Dedifferentiated amniotic fluid mesenchymal stem cell (primary cell): ENCODE data around the gene BBS1.

Experiments used
- DNase-seq: peaks from one replicate; pipeline ENCODE4 v3.0.0-alpha.2; 2016; ENCODE audit errors: extremely low spot score

The BBS1 gene

DNA sequence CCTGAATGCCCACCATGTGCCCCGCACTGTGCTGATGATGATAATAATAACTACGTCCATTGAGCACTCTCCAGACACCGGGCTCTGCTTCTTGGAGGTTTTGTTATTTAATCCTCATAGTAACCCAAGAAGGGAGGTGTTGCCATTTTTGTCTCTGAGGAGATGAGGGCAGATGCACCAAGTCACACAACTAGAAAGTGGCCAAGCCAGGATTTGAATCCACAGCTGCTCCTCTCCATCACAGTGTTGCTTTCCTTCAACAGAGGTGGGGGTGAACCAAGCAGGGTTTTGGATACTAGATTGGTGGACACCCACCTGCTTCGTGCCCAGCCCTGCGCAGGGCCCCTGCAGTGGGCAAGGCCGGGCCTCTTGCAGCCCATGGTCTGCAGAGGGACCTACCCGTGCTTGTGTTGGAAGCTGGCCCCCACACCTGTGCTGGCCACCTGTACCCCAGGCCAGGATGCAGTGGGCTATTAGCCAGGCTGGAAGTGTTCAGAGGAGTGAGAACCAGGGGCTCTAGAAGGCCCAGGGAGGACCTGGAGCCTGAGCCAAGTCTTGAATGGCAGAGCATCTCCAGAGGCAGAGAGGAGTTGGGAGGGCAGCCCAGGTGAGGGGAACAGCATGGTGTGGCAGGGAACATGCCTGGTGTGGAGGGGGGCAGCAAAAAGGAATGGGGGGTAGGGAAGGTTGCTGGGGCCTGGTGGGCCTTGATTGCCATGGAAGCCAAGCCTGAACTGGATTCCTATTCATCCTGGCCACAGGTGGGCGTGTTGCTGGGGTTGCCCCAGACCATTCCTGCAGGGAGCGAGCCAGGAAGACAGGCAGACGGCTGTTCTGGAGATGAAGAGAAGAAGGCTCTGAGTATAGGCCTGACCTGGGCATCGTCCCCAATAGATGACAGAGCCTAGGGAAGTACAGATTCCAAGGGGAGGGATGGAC is 32.9 kb upstream of the BBS1 start:
- no peak for DNase-seq

DNA sequence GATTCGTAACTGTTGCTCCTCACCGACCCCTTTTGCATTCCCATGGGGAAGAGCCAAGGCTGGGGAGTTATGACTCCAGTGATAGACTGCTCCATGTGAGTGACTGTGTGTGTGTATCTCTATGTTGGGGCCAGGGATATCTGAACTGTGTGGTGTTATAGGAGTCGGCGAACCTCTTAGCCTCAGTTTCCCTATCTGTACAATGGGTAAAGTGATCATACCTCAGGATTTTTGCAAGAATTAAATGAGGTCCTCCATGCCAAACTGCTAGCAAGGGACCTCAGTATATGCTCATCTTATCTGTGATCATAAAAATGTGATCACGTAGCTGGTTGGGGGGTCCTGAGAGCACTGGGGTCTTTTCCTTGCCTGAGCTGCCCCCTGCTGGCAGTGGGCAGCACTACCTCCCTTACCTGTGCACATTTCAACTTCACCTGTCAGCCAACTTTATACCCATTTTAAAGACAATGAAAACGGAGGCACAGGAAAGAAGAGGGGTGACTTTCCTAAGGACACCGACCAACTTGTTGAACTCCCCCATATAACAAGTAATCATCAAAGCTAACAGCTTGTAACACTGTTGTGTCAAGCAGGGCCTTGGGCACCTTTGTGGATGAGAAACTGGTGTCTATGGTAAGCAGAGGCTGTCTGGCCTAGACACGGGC is 31.6 kb upstream of the BBS1 start:
- DNase-seq, result no peak

DNA sequence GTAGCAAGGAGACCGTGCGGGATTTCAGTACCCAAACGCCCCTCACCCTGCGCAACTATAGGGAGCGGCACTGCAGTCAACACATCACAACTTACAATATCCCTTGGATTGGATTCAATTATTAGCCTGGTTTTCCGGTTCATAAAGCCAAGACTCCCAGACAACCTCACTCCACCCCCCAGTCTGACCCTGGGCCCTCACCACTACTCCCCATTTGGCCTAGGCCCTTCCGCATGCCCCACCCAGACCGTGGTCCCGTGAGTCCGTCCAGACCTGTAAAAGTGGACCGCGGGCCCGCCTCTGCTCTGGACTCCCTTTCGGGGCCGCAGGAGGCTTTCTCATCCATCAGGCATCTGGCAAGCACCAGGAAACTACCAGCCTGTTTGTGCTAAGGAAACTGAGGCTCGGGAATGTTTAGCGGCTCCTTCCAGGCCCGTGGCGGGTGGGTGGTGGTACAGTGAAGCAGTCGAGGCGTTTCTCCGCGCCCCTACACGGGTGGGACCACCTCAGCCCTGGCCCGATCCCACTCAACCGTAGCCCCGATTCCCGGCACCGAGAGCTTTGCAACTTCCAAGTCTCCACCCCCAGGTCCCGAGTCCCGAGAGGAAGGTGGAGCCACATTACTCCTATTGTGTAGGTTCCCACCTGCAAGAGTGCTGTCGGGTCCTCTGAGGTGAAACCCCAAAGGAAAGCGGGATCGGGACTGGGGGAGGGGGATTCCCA is 30.9 kb upstream of the BBS1 start:
- no peak for DNase-seq

DNA sequence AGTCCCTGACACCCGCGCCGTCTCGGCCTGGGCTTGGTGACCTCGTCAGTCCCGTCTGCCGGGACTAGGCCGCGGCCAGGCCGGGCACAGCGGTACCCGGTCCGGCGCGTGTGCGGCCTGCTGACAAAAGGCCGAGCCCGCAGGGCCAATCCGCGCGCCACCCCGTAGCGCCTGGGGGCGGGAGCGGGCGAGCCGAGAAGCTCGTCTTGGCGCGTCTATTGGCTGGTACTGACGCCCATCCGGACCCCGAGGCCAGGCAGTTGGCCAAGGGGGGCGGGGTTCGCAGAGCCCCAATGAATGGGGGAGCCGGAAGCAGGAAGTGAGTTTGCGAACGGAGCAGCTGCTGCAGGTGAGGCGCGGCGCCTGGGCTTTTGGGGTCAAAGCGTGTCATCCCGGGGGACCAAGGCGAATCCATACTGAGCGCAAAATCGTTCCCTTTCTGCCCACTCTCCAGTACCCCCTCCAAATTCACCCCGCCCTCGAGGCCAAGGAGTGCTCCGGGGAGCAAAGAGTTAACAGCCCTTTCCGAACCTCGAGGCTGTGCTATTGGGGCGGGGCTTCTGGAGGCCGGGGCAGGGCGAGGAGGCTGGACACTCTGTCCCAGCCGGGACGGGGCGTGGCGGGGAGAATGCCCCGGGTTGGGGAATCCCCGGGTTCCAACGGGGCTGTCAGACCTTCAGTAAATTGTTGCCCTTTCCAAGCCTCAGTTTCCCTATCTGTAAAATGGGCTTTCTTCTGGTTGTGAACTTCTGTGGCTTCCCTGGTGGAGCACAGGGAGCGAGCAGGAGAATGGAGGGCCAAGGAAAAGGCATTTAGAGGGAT is 30.1 kb upstream of the BBS1 start, which contains the start of gene DPP3:
Gene DPP3 (plus strand): TSS at position 318 of the 822 bp plus-strand sequence. CDS start 1,767 bp downstream, outside the sequence.
- peak; percentile 95 for DNase-seq

DNA sequence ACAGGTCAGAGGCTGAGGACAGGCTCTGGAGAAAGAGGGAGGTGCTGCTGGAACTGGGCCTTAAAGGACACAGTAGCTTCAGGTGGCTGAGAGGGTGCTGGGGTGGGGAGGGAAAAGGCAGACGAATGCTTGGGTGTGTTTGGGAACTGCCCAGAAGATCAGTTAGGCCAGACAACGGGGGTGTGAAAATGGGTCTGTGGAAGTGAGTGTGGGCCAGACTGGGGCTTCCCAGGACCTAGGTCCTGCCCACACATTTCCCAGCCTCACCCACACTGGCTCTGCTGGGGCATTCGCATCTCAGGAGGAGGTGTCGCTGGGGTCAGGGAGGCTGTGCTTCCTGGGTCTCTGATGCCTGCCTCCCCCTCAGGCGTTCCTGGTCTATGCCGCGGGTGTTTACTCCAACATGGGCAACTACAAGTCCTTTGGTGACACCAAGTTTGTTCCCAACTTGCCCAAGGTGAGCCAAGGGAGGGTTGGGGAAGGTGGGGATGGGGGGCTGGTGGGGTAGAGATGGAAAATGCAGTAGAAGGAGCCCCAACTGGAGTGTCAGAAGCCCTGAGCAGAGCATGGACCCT is 25.5 kb upstream of the BBS1 start:
- DNase-seq, result no peak

DNA sequence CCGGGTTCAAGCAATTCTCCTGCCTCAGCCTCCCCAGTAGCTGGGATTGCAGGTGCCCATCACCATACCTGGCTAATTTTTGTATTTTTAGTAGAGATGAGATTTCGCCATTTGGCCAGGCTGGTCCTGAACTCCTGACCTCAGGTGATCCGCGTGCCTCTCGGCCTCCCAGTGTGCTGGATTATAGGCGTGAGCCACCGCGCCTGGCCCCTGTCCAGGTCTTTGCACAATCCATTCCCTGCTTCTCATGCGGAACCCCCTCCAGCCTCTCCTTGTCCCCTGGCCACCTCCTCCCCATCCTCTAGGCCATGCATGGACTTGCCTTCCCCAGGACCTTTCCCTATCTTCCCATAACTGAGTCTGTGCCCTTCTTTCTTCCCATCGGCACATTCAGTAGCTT is 21.5 kb upstream of the BBS1 start:
- DNase-seq, result no peak

DNA sequence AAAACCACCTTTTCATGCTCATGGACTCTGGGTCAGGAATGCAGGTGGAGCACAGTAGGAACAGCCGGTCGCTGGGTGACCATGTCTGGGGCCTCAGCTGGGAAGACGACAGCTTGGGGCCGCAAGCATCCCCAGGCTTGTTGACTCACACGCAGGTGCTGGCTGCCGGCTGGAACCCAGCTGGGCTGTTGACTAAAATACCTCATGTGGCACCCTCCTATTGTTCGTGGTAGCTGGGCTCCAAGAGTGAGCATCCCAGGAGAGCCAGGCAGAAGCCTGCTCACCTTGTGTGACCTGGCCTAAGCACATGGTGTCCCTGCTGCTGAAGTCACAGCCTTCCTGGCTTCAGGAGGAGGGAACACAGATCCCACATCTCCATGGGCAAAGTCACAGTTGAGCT is 20.8 kb upstream of the BBS1 start:
- no peak for DNase-seq

DNA sequence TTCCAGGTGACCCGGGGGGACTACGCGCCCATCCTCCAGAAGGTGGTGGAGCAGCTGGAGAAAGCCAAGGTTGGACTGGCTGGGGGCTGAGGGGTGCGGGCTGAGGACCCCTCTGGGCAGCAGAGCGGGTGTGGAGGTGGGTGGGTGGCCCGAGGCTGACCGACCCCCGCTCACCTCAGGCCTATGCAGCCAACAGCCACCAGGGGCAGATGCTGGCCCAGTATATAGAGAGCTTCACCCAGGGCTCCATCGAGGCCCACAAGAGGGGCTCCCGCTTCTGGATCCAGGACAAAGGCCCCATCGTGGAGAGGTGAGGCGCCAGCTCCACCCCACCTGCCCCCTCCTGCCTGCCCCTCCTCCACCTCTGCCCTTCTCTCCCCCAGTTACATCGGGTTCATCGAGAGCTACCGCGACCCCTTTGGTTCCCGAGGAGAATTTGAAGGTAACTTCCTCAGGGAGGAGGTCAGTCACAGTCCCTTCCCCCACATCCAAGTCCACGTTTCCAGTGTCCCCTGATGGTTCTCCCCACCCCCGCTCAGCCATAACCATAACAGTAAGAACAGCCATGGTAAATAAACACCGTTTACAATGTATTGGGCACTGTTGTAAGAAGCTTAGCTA is 19.0 kb upstream of the BBS1 start:
- no peak for DNase-seq

DNA sequence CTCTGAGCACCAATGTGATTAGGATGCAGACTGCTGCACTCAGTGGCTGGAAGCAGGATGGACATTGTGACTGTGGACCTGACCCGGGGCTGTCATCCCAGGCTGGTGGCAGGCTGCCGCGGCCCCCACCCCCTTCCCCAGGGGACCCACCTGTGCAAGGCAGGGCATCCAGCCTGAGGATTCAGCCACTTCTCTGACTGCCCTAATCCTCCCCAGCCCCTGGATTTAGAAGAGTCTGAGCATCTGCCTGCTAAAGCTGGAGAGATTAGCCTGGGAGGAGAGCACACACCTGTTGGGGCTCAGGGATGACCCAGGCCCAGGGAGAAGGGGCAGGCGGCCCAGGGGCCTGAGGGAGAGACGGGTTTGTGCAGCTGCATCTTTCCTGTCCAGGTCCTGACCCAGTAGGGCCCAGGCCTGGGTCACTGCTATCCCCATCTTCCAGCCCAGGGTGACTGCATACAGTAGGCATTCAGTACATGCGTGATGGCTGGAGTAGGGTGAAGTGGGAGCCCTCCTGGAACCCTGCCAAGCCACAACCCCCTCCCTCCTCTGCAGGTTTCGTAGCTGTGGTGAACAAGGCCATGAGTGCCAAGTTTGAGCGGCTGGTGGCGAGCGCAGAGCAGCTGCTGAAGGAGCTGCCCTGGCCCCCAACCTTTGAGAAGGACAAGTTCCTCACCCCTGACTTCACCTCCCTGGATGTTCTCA is 18.1 kb upstream of the BBS1 start:
- no peak for DNase-seq

DNA sequence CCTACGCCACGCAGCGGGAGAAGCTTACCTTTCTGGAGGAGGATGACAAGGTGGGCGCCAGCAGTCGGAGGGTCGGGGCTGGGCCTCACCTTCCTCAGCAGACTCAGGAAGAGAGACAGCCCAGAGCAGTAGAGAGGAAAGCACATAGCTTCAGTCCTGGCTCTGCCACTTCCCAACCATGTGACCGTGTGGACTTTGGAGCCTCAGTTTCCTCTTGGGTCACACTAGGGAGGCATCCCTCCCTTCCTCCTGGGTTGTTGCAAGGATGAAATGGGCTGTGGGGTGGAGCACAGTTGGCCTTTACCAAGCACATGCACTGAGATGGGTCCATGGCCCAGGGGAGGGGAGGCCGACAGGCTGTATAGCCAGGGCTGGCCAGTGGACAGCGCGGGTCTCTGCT is 17.3 kb upstream of the BBS1 start:
- DNase-seq, result no peak

DNA sequence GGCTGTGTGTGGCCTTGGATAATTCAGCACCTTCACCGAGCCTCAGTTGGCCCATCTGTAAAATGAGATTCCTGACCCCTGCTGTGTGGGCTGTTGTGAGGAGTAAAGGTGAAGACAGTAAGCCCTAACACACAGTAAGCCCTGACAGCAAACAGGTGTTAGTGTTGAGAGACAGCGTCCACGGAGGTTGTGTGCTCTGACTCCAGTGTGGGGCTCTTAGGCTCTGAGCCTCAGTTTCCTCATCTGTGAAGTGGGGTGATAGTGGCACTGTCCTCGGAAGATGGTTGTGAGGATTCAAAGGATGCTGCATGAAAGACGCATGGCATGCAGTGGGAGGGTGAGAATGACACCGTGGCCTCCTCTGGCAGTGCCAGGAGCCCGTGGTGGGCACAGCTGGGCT is 16.0 kb upstream of the BBS1 start:
- no peak for DNase-seq

DNA sequence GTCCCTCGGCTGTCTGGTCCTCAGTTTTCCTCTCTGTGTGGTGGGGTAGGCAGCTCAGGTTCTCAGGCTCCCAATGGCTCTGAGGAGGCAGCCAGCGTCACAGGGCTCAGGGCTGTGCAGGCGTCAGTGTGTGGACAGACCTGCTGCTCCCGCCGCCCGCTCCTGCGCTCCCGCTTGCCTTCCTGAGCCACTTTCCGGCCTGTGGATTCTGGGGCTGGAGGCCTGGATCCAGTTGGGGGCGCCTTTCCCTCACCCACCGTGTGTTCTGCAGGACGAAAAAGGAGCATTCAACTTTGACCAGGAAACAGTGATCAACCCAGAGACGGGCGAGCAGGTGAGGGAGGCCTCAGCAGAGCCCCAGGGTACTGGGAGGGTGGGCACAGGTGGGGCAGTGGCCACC is 15.5 kb upstream of the BBS1 start:
- no peak for DNase-seq

DNA sequence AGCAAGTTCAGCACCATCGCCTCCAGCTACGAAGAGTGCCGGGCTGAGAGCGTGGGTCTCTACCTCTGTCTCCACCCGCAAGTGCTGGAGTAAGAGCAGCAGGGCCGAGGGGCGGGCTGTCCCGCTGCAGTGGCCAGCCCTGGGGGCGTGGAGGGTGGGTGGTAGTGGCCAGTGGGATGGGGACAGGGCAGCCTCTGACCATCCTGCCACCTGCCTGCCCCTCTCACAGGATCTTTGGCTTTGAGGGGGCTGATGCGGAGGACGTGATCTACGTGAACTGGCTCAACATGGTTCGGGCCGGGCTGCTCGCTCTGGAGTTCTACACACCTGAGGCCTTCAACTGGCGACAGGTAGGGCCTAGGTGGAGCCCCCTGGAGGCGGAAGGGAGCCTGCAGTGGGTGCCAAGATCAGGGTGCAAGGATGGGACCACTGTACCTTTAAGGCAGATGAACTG is 15.0 kb upstream of the BBS1 start:
- DNase-seq, result no peak

DNA sequence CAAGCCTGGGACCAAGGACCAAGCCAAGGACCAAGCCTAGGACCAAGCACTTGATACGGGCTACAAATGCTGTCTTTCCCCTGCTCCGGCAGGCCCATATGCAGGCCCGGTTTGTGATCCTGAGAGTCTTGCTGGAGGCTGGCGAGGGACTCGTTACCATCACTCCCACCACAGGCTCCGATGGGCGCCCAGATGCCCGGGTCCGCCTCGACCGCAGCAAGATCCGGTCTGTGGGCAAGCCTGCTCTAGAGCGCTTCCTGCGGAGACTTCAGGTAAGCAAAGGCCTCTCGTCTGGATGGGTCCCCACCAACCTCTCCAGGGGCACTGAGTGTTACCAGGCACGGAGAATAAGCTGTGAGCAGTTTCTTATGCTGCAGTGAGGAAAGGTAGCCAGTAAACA is 13.2 kb upstream of the BBS1 start:
- DNase-seq, result no peak

DNA sequence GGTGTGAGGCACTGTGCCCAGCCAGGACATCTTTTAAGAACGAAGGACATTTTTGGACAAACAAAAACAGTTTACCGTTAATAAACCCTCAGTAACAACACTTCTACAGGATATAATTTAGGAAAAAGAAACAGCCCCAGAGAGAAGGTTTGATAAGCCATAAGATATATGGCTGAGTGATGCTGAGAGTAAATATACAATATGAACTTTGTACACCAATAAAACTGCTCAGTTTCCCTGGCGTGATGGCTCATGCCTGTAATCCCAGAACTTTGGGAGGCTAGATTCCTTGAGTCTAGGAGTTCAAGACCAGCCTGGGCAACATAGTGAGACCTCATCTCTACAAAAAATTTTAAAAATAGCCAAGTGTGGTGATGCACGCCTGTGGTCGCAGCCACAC is 11.9 kb upstream of the BBS1 start:
- no peak for DNase-seq

DNA sequence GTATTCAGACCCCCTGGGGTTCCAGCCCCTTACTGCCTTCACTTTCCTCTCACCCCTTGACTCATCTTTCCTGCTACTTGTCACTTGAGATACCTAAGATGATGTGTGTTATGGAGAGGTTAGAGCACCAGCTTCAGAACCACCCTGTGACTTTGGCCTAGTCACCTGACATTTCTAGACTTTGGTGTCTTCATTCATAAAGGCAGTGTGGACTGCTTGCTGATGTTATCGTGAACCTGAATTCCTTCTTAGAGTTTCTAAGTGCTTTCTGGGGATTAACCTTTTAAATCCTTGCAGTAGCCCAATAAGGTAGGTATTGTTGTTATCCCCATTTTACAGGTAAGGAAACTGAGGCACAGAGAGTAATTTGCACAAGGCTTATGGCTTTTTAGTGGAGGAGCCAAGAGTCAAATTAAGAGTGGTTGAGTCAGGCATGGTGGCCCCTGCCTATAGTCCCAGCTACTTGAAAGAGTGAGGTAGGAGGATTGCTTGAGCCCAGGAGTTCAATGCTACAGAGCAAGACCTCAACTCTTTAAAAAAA is 5.1 kb upstream of the BBS1 start:
- DNase-seq, result no peak

DNA sequence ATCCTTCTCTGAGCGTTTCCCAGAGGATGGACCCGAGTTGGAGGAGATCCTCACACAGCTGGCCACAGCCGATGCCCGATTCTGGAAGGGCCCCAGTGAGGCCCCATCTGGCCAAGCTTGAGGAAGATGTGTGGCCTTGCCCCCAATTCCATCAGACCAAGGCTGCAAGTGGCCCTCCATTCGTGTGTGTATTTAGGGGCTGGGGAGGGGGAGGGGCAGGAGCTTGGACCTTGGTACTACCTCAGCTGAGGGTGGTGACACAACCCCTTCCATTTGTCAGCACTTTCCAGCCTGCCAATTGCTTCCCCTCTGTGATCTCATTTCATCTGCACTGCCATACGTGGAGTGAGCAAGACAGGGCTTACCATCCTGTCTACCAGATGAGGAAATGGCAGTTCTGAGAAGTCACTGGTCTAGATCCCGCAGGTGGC is 1.3 kb upstream of the BBS1 start:
- no peak for DNase-seq

DNA sequence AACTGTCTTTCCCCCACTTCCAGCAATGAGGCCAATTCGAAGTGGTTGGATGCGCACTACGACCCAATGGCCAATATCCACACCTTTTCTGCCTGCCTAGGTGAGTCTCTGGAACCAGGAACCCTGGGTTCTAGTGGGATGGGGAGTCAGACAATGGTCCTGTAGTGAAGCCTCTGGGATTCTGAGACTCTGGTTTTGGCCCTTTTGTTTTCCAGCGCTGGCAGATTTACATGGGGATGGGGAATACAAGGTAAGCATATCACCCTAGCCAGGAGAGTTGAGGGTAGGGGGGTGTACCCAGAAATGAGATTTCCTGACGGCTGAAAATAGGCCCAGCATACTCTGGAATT is 530 bp downstream of the BBS1 start:
- no peak for DNase-seq

DNA sequence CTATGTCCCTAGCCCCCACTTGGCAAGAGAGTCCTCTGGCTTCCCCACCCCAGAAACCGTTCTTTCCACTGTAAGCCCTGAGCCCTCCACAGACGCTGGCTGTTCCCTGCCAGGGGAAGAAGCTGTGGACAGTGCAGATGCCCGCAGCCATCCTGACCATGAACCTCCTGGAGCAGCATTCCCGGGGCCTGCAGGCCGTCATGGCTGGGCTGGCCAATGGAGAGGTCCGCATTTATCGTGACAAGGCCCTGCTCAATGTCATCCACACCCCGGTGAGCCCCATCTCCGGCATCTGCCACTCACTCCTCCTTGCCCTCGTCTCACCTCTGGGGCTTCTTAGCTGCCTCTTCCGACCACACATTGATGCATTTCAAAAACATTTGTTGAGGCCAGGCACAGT is 13.2 kb downstream of the BBS1 start:
- DNase-seq, result no peak
